A549 (cell line): Measurements from ENCODE around the gene AKT1S1. TPM values are rescaled to one million over a fixed set of nuclear protein-coding genes. Genes with fewer than 3 reads are reported as not detected.

ENCODE experiments used
- ATAC-seq, 2 experiments: fragments of 200-7000 bp in 1 of 2; fragments of >200 bp in 1 of 2; cut with Nextera tagmentation in 1 of 2; cut with Tn5 transposase in 1 of 2; 3 replicates each; pipeline versions ENCODE4 v1.8.0 to v1.9.1; 2018 to 2020; ENCODE audit warnings: mild to moderate bottlenecking in 1 of 2, moderate library complexity in 1 of 2
- CTCF ChIA-PET: fragments of 300-600 bp; sonication (Branson Sonifier 250); formaldehyde crosslinking; extraction: SDS; loops from one replicate; lab custom pipeline; 2021; ENCODE audit warnings: antibody characterized with exemption, inconsistent platforms; lab: Yijun Ruan, JAX
- POLR2A ChIA-PET: fragments of 350-600 bp; formaldehyde crosslinking; extraction: SDS; loops from one replicate; lab custom pipeline; 2021; ENCODE audit warnings: antibody characterized with exemption, inconsistent platforms; lab: Yijun Ruan, JAX
- DNase-seq, 2 experiments: peaks; one replicate each; pipeline versions ENCODE4 v3.0.0 to v3.0.0-alpha.2; 2011 to 2016; ENCODE audit warnings: low read depth in 1 of 2, low spot score in 1 of 2
- FAIRE-seq: peaks from 2 replicates; lab custom pipeline; 2011; peaks lifted over from hg19 to GRCh38; lab: Jason Lieb, UNC
- H3K27ac ChIP-seq, 2 experiments: fragments of >200 bp; sonication (Bioruptor Twin); formaldehyde crosslinking; 3 replicates each; pipeline ENCODE4 v1.5.1; 2016 to 2017
- H3K4me1 ChIP-seq: fragments of >200 bp; sonication (Bioruptor Twin); formaldehyde crosslinking; 3 replicates; pipeline ENCODE4 v1.6.1; 2016
- H3K4me2 ChIP-seq: fragments of >200 bp; sonication (Bioruptor Twin); formaldehyde crosslinking; 3 replicates; pipeline ENCODE4 v1.6.1; 2016
- H3K4me3 ChIP-seq: fragments of >200 bp; sonication (Bioruptor Twin); formaldehyde crosslinking; 3 replicates; pipeline ENCODE4 v1.5.1; 2016
- H3K9me3 ChIP-seq: fragments of >200 bp; sonication (Bioruptor Twin); formaldehyde crosslinking; 3 replicates; pipeline ENCODE4 v1.6.1; 2016
- CEBPB ChIP-seq, 2 experiments: fragments of >200 bp in 1 of 2; sonication (Bioruptor Twin) in 1 of 2; formaldehyde crosslinking in 1 of 2; IDR thresholded peaks; 2 replicates each; pipeline ENCODE4 v1.6.1; 2012 to 2016
- EHF ChIP-seq: fragments of 250-450 bp; sonication (Bioruptor Pico); IDR thresholded peaks from 2 replicates; pipeline ENCODE4 v1.5.0; 2020; ENCODE audit warnings: mild to moderate bottlenecking
- FOSB ChIP-seq: fragments of 250-450 bp; sonication (Bioruptor Pico); IDR thresholded peaks from 2 replicates; pipeline ENCODE4 v1.5.0; 2020; ENCODE audit warnings: mild to moderate bottlenecking, moderate library complexity
- FOXS1 ChIP-seq: fragments of 250-450 bp; sonication (Bioruptor Pico); IDR thresholded peaks from 2 replicates; pipeline ENCODE4 v1.5.0; 2020; ENCODE audit warnings: mild to moderate bottlenecking, moderate library complexity
- HOXA7 ChIP-seq: fragments of 250-450 bp; sonication (Bioruptor Pico); IDR thresholded peaks from 2 replicates; pipeline ENCODE4 v1.5.0; 2020; ENCODE audit warnings: mild to moderate bottlenecking, moderate library complexity
- JUN ChIP-seq, 2 experiments: fragments of >200 bp; sonication (Bioruptor Twin); formaldehyde crosslinking; IDR thresholded peaks; 2 replicates in 1 of 2; 3 replicates in 1 of 2; pipeline ENCODE4 v1.6.1; 2016 to 2017
- JUNB ChIP-seq: fragments of >200 bp; sonication (Bioruptor Twin); formaldehyde crosslinking; IDR thresholded peaks from 2 replicates; pipeline ENCODE4 v1.6.1; 2016
- KDM1A ChIP-seq: fragments of 200-600 bp; sonication (generic); IDR thresholded peaks from 2 replicates; pipeline ENCODE4 v1.6.1; 2016; ENCODE audit warnings: low read depth, mild to moderate bottlenecking
- MAFK ChIP-seq: fragments of 450-650 bp; IDR thresholded peaks from 2 replicates; pipeline ENCODE4 v1.6.1; 2014; ENCODE audit not compliant: partially characterized antibody
- MAZ ChIP-seq: fragments of 150-350 bp; IDR thresholded peaks from 2 replicates; pipeline ENCODE4 v1.6.1; 2014; ENCODE audit warnings: antibody characterized with exemption, low read depth, low read length, borderline replicate concordance
- MYC ChIP-seq: IDR thresholded peaks from 2 replicates; pipeline ENCODE4 v1.6.1; 2012; ENCODE audit warnings: mild to moderate bottlenecking, inconsistent platforms, low read length, improper control_type of control experiment, borderline replicate concordance
- NFE2L2 ChIP-seq: fragments of 150-350 bp; conservative IDR thresholded peaks from 2 replicates; pipeline ENCODE4 v1.6.1; 2014; ENCODE audit warnings: low read length
- NPAS2 ChIP-seq: fragments of 250-450 bp; sonication (Bioruptor Pico); IDR thresholded peaks from 2 replicates; pipeline ENCODE4 v1.8.0; 2022; ENCODE audit warnings: mild to moderate bottlenecking, moderate library complexity, borderline replicate concordance
- PHF8 ChIP-seq: fragments of 200-600 bp; sonication (generic); IDR thresholded peaks from 2 replicates; pipeline ENCODE4 v1.6.1; 2016; ENCODE audit warnings: low read depth, mild to moderate bottlenecking, antibody characterized with exemption, moderate library complexity, borderline replicate concordance
- POLR2A ChIP-seq: IDR thresholded peaks from 2 replicates; pipeline ENCODE4 v1.6.1; 2012; ENCODE audit warnings: mild to moderate bottlenecking, low read length
- RAD21 ChIP-seq, 2 experiments: fragments of >200 bp in 1 of 2; sonication (Bioruptor Twin) in 1 of 2; formaldehyde crosslinking in 1 of 2; IDR thresholded peaks in 1 of 2; conservative IDR thresholded peaks in 1 of 2; 2 replicates in 1 of 2; 3 replicates in 1 of 2; pipeline ENCODE4 v1.6.1; 2012 to 2018; ENCODE audit warnings: inconsistent platforms in 1 of 2
- RNF2 ChIP-seq: fragments of 200-600 bp; sonication (generic); IDR thresholded peaks from 2 replicates; pipeline ENCODE4 v1.6.1; 2016; ENCODE audit warnings: low read depth, mild to moderate bottlenecking, antibody characterized with exemption, moderate library complexity, borderline replicate concordance
- SREBF2 ChIP-seq: fragments of 450-650 bp; IDR thresholded peaks from 2 replicates; pipeline ENCODE4 v1.6.1; 2014; ENCODE audit warnings: mild to moderate bottlenecking, moderate library complexity
- ZNF302 ChIP-seq: fragments of 250-450 bp; sonication (Bioruptor Pico); IDR thresholded peaks from 2 replicates; pipeline ENCODE4 v1.9.0; 2021; ENCODE audit warnings: inconsistent platforms, mild to moderate bottlenecking, moderate library complexity
- WGBS: methylation state at CpG from one replicate; pipeline ENCODE4 v1.1.6; 2017; ENCODE audit errors: missing lambda C conversion rate; 5-methylcytosine and 5-hydroxymethylcytosine counted together
- polyA plus RNA-seq, 4 experiments: library from polyadenylated mRNA; depleted of rRNA in 3 of 4; stranded (reverse); fragments of >200 nt; fragmentation: RNase III in 1 of 4; extraction: RNeasy Plus Mini Kit Qiagen cat#74134 plus additional on column Dnase treatment in 1 of 4; gene quantifications; 2 replicates in 3 of 4; 3 replicates in 1 of 4; pipeline ENCODE4 v1.2.3, GENCODE V29; 2011 to 2017
- TF ChIP-seq, protein P1 (sequence below): IDR thresholded peaks from 2 replicates; pipeline ENCODE4 v1.6.1; 2012; ENCODE audit warnings: low read depth, borderline replicate concordance
- TF ChIP-seq, protein P2 (sequence below): fragments of 250-450 bp; sonication (Bioruptor Pico); IDR thresholded peaks from 2 replicates; pipeline ENCODE4 v1.5.0; 2020; ENCODE audit warnings: low read depth, mild to moderate bottlenecking, moderate library complexity
- TF ChIP-seq, protein P3 (sequence below): IDR thresholded peaks from 2 replicates; pipeline ENCODE4 v1.6.1; 2012
- TF ChIP-seq, protein P4 (sequence below): fragments of >200 bp; sonication (Bioruptor Twin); formaldehyde crosslinking; IDR thresholded peaks from 3 replicates; pipeline ENCODE4 v1.5.1; 2016

The AKT1S1 gene
- polyA plus RNA-seq, 2 of the 4 experiments (the other 2 are of a cell fraction) = 39.2 to 75.9 TPM

DNA sequence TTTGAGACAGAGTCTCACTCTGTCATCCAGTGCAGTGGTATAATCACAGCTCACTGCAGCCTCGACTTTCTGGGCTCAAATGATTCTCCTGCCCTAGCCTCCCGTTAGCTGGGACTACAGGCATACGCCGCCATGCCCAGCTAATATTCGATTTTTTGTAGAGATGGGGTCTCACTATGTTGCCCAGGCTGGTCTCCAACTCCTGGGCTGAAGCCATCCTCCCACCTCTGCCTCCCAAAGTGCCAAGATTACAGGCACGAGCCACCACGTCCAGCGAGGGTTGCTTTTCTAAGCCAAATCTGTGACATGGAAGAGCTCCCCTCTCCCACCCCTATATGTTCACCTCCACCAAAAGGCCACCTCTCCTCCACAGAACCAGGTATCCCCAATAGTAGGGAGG lies 40.9 kb upstream of the AKT1S1 start:
- Histone ChIP-seq H3K4me1 (no peaks in the 10 kb centered on the region), H3K4me3 (no peak overlapping the region), H3K9me3 (no peaks in the 10 kb centered on the region), H3K4me2 (no peak overlapping the region), H3K27ac (no peak overlapping the region)
- TF ChIP-seq NPAS2 (CRISPR knock-in tag) (no peak), JUNB (no peak), FOSB (CRISPR knock-in tag) (no peak), POLR2A (no peak), PHF8 (no peak), JUN (IDR thresholded peaks at IDR 0.05) (no peak), KDM1A (no peak), MAFK (no peak), ZNF302 (CRISPR knock-in tag) (no peak), EHF (CRISPR knock-in tag) (no peak), SREBF2 (no peak), NFE2L2 (no peak), RNF2 (no peak), MYC (no peak), HOXA7 (no peak), CEBPB (IDR thresholded peaks at IDR 0.05) (no peak), RAD21 (conservative IDR thresholded peaks at IDR 0.05 in 1 of 2, IDR thresholded peaks at IDR 0.05 in 1 of 2) (no peak), MAZ (no peak)
- TF ChIP-seq, protein P1, sequence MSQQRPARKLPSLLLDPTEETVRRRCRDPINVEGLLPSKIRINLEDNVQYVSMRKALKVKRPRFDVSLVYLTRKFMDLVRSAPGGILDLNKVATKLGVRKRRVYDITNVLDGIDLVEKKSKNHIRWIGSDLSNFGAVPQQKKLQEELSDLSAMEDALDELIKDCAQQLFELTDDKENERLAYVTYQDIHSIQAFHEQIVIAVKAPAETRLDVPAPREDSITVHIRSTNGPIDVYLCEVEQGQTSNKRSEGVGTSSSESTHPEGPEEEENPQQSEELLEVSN = no peak
- TF ChIP-seq, protein P2, sequence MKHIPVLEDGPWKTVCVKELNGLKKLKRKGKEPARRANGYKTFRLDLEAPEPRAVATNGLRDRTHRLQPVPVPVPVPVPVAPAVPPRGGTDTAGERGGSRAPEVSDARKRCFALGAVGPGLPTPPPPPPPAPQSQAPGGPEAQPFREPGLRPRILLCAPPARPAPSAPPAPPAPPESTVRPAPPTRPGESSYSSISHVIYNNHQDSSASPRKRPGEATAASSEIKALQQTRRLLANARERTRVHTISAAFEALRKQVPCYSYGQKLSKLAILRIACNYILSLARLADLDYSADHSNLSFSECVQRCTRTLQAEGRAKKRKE (CRISPR knock-in tag) = no peak
- ChIA-PET CTCF (interaction anchor here (0.6 to 2.2 kb wide), 5 partner anchors 10 to 28 kb away, joined by 3 to 6 read pairs (median 5); partner anchors contain the start of genes ATF5 and NUP62), POLR2A (interaction anchor here (3.8 kb wide), 1 partner anchor 11 kb away, joined by 22 read pairs; the partner anchor contains the start of genes ATF5 and NUP62)
- FAIRE-seq (no peak), ATAC-seq (no peak), DNase-seq (no peak)
- WGBS = 87% methylated on average over 8 of the region's 8 CpGs

DNA sequence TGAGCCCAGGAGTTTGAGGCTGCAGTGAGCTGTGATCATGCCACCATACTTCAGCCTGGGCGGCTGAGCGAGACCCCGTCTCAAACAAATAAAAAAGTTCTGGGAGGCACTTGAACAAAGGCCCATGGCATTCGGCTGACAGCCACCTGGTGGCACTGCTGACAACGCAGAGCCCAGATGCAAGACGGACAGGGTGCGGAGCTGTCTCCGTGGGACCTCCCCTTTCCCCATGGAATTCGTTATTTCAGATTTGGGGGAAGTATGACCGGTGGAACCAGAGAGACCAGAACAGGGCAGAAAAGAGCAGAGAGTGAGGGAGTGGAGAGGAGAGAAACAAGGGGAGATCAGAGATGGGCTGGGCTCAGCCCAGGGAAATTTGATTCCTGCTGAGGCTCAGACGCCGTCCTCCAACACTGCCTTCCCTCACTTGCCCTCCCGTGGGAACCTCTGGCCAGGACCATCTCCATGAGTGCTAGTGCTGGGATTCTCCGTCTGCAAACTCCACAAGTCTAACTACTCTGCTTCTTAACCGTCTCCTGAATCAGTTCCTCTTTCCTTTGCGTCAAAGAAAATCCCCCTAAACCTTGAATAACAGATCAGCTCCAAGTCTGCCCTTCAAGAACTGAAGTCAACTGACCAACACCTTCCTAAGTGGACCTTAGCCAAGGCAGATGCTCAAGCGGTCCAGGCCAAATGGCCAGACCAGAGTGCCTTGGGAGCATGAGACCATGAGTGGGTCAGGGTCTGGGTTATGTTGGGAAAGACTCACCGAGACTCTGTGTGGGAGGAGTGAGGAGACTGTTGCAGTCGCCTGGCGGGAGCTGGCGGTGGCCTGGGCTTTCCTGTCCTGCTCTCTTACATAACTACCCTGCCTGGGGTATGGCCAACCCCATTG lies 39.9 kb upstream of the AKT1S1 start:
- Histone ChIP-seq H3K9me3 (no peaks in the 10 kb centered on the region), H3K4me3 (no peak overlapping the region), H3K4me2 (no peak overlapping the region), H3K27ac (no peak overlapping the region), H3K4me1 (no peaks in the 10 kb centered on the region)
- FAIRE-seq = peak; percentile 56
- TF ChIP-seq, protein P3, sequence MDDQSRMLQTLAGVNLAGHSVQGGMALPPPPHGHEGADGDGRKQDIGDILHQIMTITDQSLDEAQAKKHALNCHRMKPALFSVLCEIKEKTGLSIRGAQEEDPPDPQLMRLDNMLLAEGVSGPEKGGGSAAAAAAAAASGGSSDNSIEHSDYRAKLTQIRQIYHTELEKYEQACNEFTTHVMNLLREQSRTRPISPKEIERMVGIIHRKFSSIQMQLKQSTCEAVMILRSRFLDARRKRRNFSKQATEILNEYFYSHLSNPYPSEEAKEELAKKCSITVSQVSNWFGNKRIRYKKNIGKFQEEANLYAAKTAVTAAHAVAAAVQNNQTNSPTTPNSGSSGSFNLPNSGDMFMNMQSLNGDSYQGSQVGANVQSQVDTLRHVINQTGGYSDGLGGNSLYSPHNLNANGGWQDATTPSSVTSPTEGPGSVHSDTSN = no peak
- TF ChIP-seq, protein P4, sequence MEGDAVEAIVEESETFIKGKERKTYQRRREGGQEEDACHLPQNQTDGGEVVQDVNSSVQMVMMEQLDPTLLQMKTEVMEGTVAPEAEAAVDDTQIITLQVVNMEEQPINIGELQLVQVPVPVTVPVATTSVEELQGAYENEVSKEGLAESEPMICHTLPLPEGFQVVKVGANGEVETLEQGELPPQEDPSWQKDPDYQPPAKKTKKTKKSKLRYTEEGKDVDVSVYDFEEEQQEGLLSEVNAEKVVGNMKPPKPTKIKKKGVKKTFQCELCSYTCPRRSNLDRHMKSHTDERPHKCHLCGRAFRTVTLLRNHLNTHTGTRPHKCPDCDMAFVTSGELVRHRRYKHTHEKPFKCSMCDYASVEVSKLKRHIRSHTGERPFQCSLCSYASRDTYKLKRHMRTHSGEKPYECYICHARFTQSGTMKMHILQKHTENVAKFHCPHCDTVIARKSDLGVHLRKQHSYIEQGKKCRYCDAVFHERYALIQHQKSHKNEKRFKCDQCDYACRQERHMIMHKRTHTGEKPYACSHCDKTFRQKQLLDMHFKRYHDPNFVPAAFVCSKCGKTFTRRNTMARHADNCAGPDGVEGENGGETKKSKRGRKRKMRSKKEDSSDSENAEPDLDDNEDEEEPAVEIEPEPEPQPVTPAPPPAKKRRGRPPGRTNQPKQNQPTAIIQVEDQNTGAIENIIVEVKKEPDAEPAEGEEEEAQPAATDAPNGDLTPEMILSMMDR = peak; percentile 23; the same call in 1 of the 3 replicates
- peak in 1 of 2 experiments; percentile 28; a peak in 1 of 5 replicates for TF ChIP-seq RAD21 (conservative IDR thresholded peaks at IDR 0.05 in 1 of 2, IDR thresholded peaks at IDR 0.05 in 1 of 2)
- TF ChIP-seq HOXA7 = no peak
- no peak for TF ChIP-seq FOXS1 (CRISPR knock-in tag)
- ChIA-PET POLR2A (interaction anchor here (0.6 to 3.8 kb wide), 2 partner anchors 12 to 13 kb away, joined by 4 to 22 read pairs; partner anchors contain the start of genes ATF5 and NUP62), CTCF (interaction anchor here (0.6 to 1.6 kb wide), 7 partner anchors 9 to 22 kb away, joined by 3 to 4 read pairs (median 3); no protein-coding TSS in a partner anchor)
- 90% methylated on average over 21 of the region's 21 CpGs for WGBS
- ATAC-seq = peak; percentile 25 to 42; a peak in 3 of 6 replicates
- no peak for DNase-seq
